NCI-H460 (cell line): ENCODE data around the gene USP8. TPM values are rescaled to one million over a fixed set of nuclear protein-coding genes. Genes with fewer than 3 reads are reported as not detected.

Experiments
- DNase-seq: peaks from one replicate; pipeline ENCODE4 v3.0.0-alpha.2; 2016; ENCODE audit warnings: low read depth; ENCODE audit errors: extremely low read depth
- small RNA-seq, 2 experiments: library from RNA; depleted of rRNA; stranded (forward); fragments of <200 nt; gene quantifications; one replicate each; pipeline ENCODE3, GENCODE V24; 2014
- total RNA-seq: library from RNA; depleted of rRNA; stranded (reverse); fragments of >200 nt; shearing (Covaris generic); gene quantifications from 2 replicates; pipeline ENCODE4 v1.2.3, GENCODE V29; 2014; rRNA removed

The USP8 gene
- total RNA-seq, 1 experiment from 2014 or later = 67.9 TPM

DNA sequence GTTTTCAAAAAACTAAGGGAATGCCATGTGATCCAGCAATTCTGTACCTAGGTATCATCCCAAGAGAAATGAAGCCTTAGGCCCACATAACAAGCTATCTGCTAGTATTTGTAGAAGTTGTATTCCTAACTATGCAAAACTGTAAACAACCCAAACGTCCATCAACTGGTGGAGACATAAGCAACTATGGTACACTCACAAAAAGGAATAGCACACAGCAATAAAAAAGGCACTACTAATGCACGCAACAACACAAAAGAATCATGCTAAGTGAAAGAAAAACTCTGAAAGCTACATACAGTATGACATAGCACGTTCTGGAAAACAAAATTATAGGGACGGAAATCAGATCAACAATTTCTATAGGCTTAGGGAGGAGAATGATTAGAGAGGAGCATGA is 107.0 kb downstream of the USP8 start:
- no peak for DNase-seq

DNA sequence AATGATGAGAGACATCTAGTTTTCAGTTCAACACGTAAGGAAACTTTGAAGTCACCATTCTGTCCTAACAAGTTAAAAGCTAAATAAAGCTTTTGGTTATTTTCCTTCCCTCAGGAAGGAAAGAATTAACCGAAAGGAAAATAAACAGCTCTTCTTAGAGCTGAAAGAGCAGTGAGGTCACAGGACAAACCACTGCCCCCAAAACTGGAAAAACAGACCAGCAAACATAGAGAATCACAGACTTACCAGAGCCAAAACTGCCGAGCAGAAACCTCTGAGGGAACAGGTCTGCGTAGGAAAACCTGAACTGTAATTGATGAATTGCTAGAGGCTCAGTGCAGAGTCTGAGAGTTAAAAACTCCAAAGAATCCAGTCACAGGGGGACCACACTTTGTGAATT is 107.6 kb downstream of the USP8 start:
- DNase-seq = no peak

DNA sequence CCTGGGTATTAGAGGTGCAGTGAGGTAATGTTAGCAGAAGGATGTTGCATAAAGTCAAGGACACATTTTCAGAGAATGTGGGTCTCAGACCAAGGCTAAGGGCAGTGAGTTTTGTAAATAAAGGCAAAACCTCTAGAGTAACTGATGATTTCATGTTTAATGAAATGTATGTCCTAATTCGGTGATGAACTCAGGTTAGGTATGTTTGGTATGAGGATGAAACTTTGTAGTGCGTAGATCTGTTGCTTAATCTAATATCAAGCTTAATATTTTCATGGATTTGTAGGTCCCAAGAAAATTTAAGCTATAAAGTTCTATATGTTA is 118.6 kb downstream of the USP8 start:
- no peak for DNase-seq

- no peak for DNase-seq
Measured at GRCh38 chr15:50543556-50543955, 119.4 kb downstream of the USP8 start.

DNA sequence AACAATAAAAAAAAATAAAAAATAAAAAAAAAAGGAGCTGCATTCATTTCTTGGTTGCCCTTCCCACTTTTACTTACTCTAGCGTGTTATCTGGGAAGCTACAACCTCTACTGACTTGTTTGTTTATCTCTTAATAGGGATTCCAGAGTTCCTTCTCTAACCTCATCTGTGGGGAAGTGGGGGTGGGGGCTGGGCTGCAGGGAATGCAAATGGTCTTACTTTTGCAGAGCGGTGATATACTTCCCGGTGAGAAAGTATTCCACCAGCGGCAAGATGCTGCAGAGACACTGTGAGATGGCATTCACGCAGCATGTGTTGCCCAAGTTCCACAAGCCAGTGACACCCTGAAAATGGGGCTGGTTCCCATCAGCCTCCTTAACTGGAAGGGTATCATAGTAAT is 120.2 kb downstream of the USP8 start:
- DNase-seq = no peak

DNA sequence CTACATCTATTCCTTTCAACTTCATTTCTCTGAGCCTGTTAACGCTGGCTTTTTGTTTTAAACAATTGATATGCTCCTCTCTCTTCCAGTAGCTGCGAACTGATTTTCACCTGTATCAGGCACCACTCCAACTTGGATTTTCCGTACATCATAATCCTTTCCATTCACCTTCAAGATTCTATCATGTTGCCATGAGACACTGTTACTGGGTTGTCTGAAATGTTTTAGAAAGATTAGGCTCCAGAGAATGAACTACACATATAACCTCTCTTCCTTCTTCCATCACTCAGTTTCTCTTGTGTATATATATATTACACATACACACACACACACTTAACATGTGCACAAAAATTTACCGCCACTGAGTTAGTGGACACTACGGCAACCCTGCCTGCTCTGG is 122.4 kb downstream of the USP8 start, which contains the start of gene USP50:
USP50 (minus strand) TSS at position 101 of the 400 bp plus-strand sequence. CDS start 141 bp downstream, outside the sequence.
- no peak for DNase-seq

- no peak for DNase-seq
Measured at GRCh38 chr15:50549326-50549725, 125.1 kb downstream of the USP8 start.

DNA sequence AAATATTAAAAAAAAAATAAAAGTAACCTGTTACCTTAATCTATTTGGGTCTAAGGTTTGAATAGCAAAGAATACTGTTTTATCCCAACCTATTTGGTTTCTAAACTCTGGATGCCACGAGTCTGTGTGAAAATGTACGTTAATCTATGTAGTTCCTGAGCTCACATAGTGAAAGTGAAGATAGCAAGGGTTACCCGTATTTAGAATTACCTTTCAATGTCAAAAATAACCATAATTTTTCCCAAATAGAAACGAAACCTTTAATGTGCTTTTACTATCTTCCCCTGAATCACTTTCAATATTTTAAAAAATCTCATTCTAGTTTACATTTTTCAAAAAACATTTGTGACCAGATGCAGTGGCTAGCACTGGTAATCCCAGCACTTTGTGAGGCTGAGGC is 128.0 kb downstream of the USP8 start:
- DNase-seq = no peak

DNA sequence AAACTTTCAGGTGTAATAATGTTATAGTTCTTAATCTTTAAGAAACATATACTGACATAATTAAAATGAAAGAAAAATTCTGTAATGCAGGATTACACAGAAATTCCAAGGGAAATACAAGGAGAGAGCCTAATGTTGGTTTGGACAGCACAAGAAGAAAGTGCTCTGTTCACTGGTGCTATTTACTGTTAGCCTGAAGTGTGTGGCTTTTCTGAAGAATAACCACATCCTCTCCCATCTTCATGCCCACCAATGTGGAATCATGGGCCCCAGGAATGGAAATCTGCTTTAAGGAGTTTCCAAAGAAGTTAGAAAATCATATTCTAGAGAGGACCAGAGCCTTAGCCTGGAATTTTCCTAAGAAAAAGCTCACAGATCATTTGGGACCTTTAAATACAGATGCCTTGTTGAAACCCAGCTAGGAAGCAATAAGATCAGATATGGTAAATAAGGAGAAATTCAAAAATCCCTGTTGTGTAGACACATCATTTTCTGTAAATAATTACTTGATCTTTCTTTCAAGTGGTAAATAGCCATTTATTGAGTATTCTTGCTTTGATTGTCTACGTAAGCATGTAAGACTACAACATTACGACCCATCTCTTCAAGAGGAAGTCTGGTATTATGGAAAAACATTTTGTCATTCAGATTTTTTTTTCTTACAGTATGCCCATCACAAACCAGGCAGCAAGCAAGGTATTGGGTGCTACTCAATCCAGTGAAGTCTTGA is 132.6 kb downstream of the USP8 start:
- no peak for DNase-seq

- DNase-seq = no peak
Measured at GRCh38 chr15:50558012-50558411, 133.8 kb downstream of the USP8 start.

- DNase-seq = no peak
Measured at GRCh38 chr15:50562735-50563640, 138.8 kb downstream of the USP8 start.

- DNase-seq = no peak
Measured at GRCh38 chr15:50563756-50564155, 139.6 kb downstream of the USP8 start.

Small RNA genes within 50 kb of the gene (small RNA-seq; reads per million reads assigned to genes)
- gene RNA5SP395 = 0.04 to 0.12 reads per million in 2 experiments

Other genes with a start within 250 kb of the USP8 start
- gene SLC27A2, start 242.2 kb upstream of the USP8 start, total RNA-seq = 18.7 and 20.0 TPM in 2 replicates
- gene HDC, start 158.7 kb upstream of the USP8 start, total RNA-seq = 0.10 TPM in 1 of 2 replicates, not detected in the other
- 68.2 and 71.1 TPM in 2 replicates for gene GABPB1, start 69.2 kb upstream of the USP8 start, total RNA-seq
- gene USP50, start 122.3 kb downstream of the USP8 start, total RNA-seq = not detected in 2 replicates